ENCODE data around the gene HSD17B1.

GRCh38 chr17:42560246-42560645 is 7.5 kb downstream of the HSD17B1 start:
- TF ChIP-seq POLR2AphosphoS5 (IDR thresholded peaks at IDR 0.05; ENCODE audit: low read depth, low read length) (no peak), TAF1 (IDR thresholded peaks at IDR 0.05; ENCODE audit: borderline replicate concordance, insufficient read depth, low read length) (no peak)

All from PFSK-1 (cell line).